ENCODE data around the gene ASF1B. TPM values are rescaled to one million over a fixed set of nuclear protein-coding genes. Genes with fewer than 3 reads are reported as not detected.

ASF1B gene
- total RNA-seq, 4 donors from 2014 or later, result 1.9 to 4.5 (median 4.4) TPM; not detected in 1

DNA sequence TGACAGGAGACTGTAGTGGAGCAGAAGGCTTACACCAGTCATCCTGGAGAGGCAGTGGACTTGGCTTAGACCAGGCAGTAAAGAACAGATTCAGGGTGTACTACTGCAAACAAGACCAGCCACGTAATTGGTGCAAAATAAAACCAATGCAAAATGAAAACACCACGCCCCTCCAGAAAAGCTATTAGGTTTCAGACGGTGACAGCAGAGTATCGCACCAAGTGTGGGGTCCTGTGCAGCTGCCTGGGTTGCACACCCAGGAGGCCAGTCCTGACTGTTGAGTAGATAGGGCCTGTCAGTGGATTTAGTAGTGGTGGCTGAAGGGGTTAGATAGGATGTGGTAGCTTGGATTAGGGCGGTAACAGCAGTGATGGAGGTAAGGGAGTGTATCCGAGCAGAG, 13.5 kb downstream of the ASF1B start:
- DNase-seq, result no peak
- in situ Hi-C loops (cut with MboI; ENCODE audit: low pct_ligation_motif_present in 1 of 4, low pct_unique_long_range_greater_than_20kb in 1 of 4, low sequenced_read_pairs in 3 of 4), result no loop called here
- TF ChIP-seq POLR2A (IDR thresholded peaks at IDR 0.05), result no peak
- TF ChIP-seq, protein P1, sequence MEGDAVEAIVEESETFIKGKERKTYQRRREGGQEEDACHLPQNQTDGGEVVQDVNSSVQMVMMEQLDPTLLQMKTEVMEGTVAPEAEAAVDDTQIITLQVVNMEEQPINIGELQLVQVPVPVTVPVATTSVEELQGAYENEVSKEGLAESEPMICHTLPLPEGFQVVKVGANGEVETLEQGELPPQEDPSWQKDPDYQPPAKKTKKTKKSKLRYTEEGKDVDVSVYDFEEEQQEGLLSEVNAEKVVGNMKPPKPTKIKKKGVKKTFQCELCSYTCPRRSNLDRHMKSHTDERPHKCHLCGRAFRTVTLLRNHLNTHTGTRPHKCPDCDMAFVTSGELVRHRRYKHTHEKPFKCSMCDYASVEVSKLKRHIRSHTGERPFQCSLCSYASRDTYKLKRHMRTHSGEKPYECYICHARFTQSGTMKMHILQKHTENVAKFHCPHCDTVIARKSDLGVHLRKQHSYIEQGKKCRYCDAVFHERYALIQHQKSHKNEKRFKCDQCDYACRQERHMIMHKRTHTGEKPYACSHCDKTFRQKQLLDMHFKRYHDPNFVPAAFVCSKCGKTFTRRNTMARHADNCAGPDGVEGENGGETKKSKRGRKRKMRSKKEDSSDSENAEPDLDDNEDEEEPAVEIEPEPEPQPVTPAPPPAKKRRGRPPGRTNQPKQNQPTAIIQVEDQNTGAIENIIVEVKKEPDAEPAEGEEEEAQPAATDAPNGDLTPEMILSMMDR (IDR thresholded peaks at IDR 0.05), result no peak
- no peak for TF ChIP-seq EP300 (IDR thresholded peaks at IDR 0.05; ENCODE audit: low read depth)
- TF ChIP-seq POLR2AphosphoS5 (IDR thresholded peaks at IDR 0.05), result no peak
- Histone ChIP-seq H3K9me3 (no peaks in the 10 kb centered on the region), H3K27ac (no peak overlapping the region), H3K36me3 (no peaks in the 10 kb centered on the region), H3K4me1 (peaks cover 0 to 19% (median 16%) of the 10 kb centered on the region in 4 donors), H3K27me3 (no peaks in the 10 kb centered on the region), H3K4me3 (no peak overlapping the region)
- 95 to 100% methylated on average over 1 to 6 of the region's 6 CpGs for WGBS, 2 donors (ENCODE audit: low coverage in 1 of 2)
- intact Hi-C loops (cut with DNase I; ENCODE audit: low total_unique reads), result no loop called here

DNA sequence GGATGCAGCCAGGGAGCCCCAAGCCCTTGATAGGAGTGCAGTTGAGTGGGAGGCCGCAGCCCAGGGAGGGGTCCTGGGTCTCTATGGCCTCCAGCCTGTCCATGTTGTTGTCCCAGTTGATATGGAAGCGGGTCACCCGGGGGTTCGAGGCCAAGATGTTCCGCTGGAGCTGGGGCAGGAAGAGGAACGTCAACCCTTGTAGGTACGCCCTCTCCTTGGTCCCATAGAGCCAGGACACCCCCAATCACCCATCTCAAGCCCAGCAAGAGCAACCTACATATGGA, 15.9 kb downstream of the ASF1B start:
- H3K4me3 ChIP-seq, result no peak overlapping the region
- H3K36me3 ChIP-seq, result no peaks in the 10 kb centered on the region
- in situ Hi-C loops (cut with MboI; ENCODE audit: low pct_ligation_motif_present in 1 of 4, low pct_unique_long_range_greater_than_20kb in 1 of 4, low sequenced_read_pairs in 3 of 4) (no loop called here), intact Hi-C loops (cut with DNase I; ENCODE audit: low total_unique reads) (no loop called here)
- no peak for DNase-seq
- H3K9me3 ChIP-seq, result no peaks in the 10 kb centered on the region
- H3K27ac ChIP-seq, result peak overlapping the region in 2 of 4 donors; percentile 94 to 100
- TF ChIP-seq EP300 (IDR thresholded peaks at IDR 0.05; ENCODE audit: low read depth) (no peak), POLR2AphosphoS5 (IDR thresholded peaks at IDR 0.05) (no peak), POLR2A (IDR thresholded peaks at IDR 0.05) (no peak)
- TF ChIP-seq, protein P1 (IDR thresholded peaks at IDR 0.05), result no peak
- 96% methylated on average over 7 of the region's 7 CpGs; no CpG with 5 or more reads in 1 of the 2 donors for WGBS, 2 donors (ENCODE audit: low coverage in 1 of 2)
- H3K4me1 ChIP-seq, result peaks cover 8 to 36% (median 31%) of the 10 kb centered on the region in 4 donors
- H3K27me3 ChIP-seq, result no peaks in the 10 kb centered on the region

DNA sequence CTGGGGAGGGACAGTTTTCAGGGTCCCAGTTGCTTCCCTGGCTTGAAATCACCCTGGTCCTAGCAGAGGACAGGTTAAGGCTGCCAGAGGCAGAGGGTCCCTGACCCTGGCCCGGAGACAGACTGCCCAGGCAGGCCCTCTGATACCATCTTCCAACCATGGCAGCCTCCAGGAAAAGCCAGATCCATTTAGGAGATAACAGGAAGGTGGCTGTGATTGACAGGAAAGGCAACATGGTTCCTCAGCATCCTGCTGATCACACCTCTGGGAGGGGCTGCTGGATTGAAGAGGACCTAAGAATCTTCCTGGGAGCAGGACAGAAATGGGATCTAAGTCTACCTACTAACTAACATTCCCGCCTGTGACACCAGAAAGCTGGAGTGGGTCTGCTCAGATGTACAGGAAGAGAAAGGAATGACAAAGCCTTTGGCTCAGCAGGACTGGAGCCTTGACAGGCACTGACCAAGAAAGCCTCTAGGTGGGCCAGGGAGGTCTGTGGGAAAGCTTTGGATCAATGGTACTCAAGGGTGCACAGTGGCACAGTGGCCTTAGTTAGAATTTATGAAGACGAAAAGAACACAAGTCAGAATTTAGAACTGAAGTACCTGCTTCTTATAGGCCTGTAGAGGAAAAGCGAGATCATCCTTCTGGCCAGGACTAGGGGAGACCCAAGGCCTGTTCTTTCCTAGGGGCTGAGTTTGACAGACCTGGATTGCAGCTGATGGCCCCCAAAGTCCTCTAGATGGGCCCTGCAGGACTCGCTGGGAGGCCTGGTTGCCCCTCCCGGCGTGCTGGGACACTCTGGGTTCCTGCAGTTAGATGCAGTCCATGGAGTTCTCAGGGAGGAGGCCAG, 16.5 kb downstream of the ASF1B start:
- intact Hi-C loops (cut with DNase I; ENCODE audit: low total_unique reads), result no loop called here
- Histone ChIP-seq H3K27me3 (no peaks in the 10 kb centered on the region), H3K9me3 (no peaks in the 10 kb centered on the region), H3K36me3 (no peaks in the 10 kb centered on the region), H3K27ac (peak overlapping the region; percentile 94 to 100 (median 100)), H3K4me3 (no peak overlapping the region), H3K4me1 (peaks cover 8 to 41% (median 31%) of the 10 kb centered on the region in 4 donors)
- in situ Hi-C loops (cut with MboI; ENCODE audit: low pct_ligation_motif_present in 1 of 4, low pct_unique_long_range_greater_than_20kb in 1 of 4, low sequenced_read_pairs in 3 of 4), result no loop called here
- 90 to 100% methylated on average over 1 to 5 of the region's 7 CpGs for WGBS, 2 donors (ENCODE audit: low coverage in 1 of 2)
- DNase-seq, result no peak
- TF ChIP-seq EP300 (IDR thresholded peaks at IDR 0.05; ENCODE audit: low read depth) (no peak), POLR2AphosphoS5 (IDR thresholded peaks at IDR 0.05) (no peak), POLR2A (IDR thresholded peaks at IDR 0.05) (no peak)
- TF ChIP-seq, protein P1 (IDR thresholded peaks at IDR 0.05), result no peak

DNA sequence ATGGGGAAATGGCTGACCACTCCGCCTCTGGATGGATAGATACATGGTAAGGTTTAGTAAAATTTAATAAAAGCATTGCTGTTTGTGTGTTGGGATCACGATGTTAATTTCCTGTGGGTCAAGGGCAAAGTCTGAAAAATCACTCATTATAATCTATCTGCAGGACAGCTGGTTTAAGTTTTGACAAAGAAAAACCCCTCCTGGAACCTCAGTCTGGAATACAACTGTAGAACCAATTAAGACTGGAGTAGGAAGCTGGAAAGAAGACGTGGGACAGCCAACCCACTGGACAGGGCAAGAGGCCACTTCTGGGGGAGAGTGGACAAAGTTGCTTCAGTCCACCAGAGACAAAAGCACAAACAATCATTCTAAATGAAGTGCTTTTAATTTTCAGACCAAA, 17.2 kb downstream of the ASF1B start:
- Histone ChIP-seq H3K27ac (peak overlapping the region; percentile 94 to 100 (median 100)), H3K4me3 (peak overlapping the region in 1 of 4 donors; percentile 54), H3K4me1 (peaks cover 11 to 48% (median 33%) of the 10 kb centered on the region in 4 donors), H3K9me3 (no peaks in the 10 kb centered on the region), H3K36me3 (no peaks in the 10 kb centered on the region), H3K27me3 (no peaks in the 10 kb centered on the region)
- TF ChIP-seq, protein P1 (IDR thresholded peaks at IDR 0.05), result no peak
- TF ChIP-seq POLR2A (IDR thresholded peaks at IDR 0.05) (no peak), EP300 (IDR thresholded peaks at IDR 0.05; ENCODE audit: low read depth) (no peak), POLR2AphosphoS5 (IDR thresholded peaks at IDR 0.05) (no peak)
- WGBS, 2 donors (ENCODE audit: low coverage in 1 of 2), result 62 to 65% methylated on average over 3 of the region's 3 CpGs
- intact Hi-C loops (cut with DNase I; ENCODE audit: low total_unique reads), result no loop called here
- in situ Hi-C loops (cut with MboI; ENCODE audit: low pct_ligation_motif_present in 1 of 4, low pct_unique_long_range_greater_than_20kb in 1 of 4, low sequenced_read_pairs in 3 of 4), result no loop called here
- no peak for DNase-seq

All from transverse colon (tissue), 4 donors.